ENCODE data around the gene FHOD3. TPM values are rescaled to one million over a fixed set of nuclear protein-coding genes. Genes with fewer than 3 reads are reported as not detected.

Gene FHOD3
- total RNA-seq, 1 experiment from 2014 or later: 0.10 TPM

DNA sequence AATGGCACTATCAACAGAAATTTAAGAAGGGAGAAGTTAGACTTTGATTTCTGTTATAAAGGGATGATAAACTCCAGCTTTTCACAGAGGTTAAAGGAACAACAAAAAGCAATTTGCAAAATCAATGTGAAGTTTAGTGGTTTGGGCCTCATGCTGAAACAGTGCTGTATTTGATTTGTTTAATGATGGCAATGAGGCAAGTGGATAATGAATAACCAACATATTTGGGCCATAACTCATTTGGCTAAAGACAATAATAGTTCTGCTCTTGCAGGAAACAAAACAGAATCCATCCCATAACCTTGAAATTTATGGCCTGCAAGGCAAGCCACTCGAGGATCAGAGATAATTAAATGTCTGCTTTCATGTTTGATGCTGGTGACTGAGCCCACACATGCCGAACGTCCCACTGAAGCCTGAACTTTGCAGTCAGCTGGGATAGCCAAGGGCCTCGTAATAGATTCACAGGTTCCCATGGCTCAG is 474.8 kb downstream of the FHOD3 start:
- Histone ChIP-seq H3K9me3 (no peaks in the 10 kb centered on the region), H3K27me3 (no peaks in the 10 kb centered on the region), H3K4me3 (no peak overlapping the region), H3K36me3 (no peaks in the 10 kb centered on the region)
- no peak for DNase-seq

GRCh38 chr18:36775396-36775795 is 477.9 kb downstream of the FHOD3 start:
- Histone ChIP-seq H3K27me3 (no peaks in the 10 kb centered on the region), H3K36me3 (no peaks in the 10 kb centered on the region), H3K4me3 (no peak overlapping the region), H3K9me3 (no peaks in the 10 kb centered on the region)
- DNase-seq: no peak

DNA sequence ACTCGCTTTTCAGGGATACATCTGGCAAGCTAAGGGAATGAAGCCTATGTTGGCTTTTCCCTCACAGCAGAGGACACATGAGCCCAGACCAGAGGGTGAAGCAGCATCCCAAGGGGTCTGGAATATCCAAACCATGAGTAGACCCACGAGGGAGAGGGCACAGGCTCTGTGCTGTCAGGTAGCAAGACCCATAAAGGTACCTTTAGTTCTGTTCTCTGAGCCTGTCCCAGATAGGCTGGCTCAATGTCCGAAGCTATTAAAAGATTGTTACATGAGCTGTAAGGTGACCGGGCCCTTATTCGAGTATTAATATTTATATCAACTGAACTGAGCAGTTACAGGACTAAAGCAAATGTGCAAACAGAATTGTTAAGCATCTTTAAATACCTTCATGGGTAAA is 479.1 kb downstream of the FHOD3 start:
- no peak for DNase-seq
- Histone ChIP-seq H3K36me3 (no peaks in the 10 kb centered on the region), H3K9me3 (no peaks in the 10 kb centered on the region), H3K4me3 (no peak overlapping the region), H3K27me3 (no peaks in the 10 kb centered on the region)

- Histone ChIP-seq H3K9me3 (no peaks in the 10 kb centered on the region), H3K4me3 (no peak overlapping the region)
- no peak for DNase-seq
These were observed 480.1 kb downstream of the FHOD3 start for GRCh38 chr18:36777566-36777965.

DNA sequence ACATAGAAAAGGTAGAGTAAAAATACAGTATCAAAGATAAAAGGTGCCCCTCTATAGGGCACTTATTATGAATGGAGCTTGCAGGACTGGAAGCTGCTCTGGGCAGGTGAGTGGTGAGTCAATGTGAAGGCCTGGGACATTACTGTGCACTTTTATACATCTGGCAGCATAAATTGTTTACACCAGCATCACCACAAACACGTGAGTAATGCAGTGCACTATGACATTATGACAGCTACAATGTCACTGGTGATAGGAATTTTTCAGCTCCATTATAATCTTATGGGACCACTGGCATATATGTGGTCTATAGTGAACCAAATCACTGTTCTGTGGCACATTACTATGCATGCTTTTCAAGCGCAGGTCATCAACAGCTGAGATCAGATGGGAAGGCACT is 483.2 kb downstream of the FHOD3 start:
- H3K36me3 ChIP-seq: no peaks in the 10 kb centered on the region
- no peak for DNase-seq
- no peaks in the 10 kb centered on the region for H3K27me3 ChIP-seq
- no peak overlapping the region for H3K4me3 ChIP-seq
- H3K9me3 ChIP-seq: no peaks in the 10 kb centered on the region

More at GRCh38 chr18:36777566-36777965, 480.1 kb downstream of the FHOD3 start:
- Histone ChIP-seq H3K36me3 (no peaks in the 10 kb centered on the region), H3K27me3 (no peaks in the 10 kb centered on the region)

DNA sequence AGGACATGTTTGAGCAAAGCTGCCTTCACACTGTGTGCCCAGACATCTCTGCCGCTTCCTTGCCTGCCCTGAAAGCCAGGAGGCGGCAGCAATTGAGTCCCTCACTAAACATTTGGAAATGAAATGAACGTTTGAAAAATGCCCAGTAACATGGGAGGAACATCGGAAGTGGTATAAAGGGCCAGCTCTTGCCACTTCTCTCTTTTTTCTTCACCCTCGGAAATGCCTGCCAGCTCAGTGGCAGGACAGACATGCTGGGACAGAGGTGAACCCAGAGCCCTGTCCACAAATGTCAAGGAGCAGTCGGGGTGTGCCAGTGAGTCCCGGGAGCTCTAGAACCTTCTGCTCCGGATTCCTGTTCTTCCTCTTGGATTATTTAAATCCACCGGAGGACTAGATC is 485.2 kb downstream of the FHOD3 start:
- no peaks in the 10 kb centered on the region for H3K27me3 ChIP-seq
- no peak overlapping the region for H3K4me3 ChIP-seq
- no peaks in the 10 kb centered on the region for H3K9me3 ChIP-seq
- DNase-seq: no peak
- no peaks in the 10 kb centered on the region for H3K36me3 ChIP-seq

- H3K36me3 ChIP-seq: no peaks in the 10 kb centered on the region
- no peak for DNase-seq
- H3K4me3 ChIP-seq: no peak overlapping the region
- no peaks in the 10 kb centered on the region for H3K27me3 ChIP-seq
- no peaks in the 10 kb centered on the region for H3K9me3 ChIP-seq
These were observed 486.3 kb downstream of the FHOD3 start for GRCh38 chr18:36783792-36784191.

DNA sequence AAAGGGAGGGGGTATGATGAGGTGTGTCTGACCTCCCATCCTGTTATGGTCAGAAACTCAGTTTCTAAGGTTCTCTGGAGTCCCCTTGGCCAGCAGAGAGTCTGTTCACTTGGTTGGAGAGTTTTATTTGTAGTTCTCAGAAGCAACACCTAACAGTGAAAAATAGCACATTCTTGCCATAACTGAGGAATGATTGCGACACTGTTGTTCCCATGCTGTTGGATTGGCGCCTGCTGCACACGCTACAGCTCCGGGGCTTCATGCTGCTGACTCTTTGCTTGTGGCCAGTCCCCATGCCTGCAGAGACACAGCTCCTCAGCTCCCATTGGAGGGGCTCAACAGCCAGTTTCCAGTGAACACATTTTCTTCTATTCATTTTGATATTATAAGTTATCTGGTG is 489.2 kb downstream of the FHOD3 start:
- peak; percentile 10 for DNase-seq
- Histone ChIP-seq H3K4me3 (no peak overlapping the region), H3K36me3 (no peaks in the 10 kb centered on the region), H3K27me3 (no peaks in the 10 kb centered on the region), H3K9me3 (no peaks in the 10 kb centered on the region)

- no peaks in the 10 kb centered on the region for H3K27me3 ChIP-seq
- H3K4me3 ChIP-seq: no peak overlapping the region
- no peak for DNase-seq
- no peaks in the 10 kb centered on the region for H3K9me3 ChIP-seq
- H3K36me3 ChIP-seq: no peaks in the 10 kb centered on the region
These were observed 495.2 kb downstream of the FHOD3 start for GRCh38 chr18:36792634-36793283.

GRCh38 chr18:36798738-36799473 is 501.4 kb downstream of the FHOD3 start:
- no peak for DNase-seq
- H3K36me3 ChIP-seq: peaks cover 2% of the 10 kb centered on the region; the same call in 1 of the 2 replicates
- no peaks in the 10 kb centered on the region for H3K27me3 ChIP-seq
- H3K4me3 ChIP-seq: no peak overlapping the region
- H3K9me3 ChIP-seq: no peaks in the 10 kb centered on the region

DNA sequence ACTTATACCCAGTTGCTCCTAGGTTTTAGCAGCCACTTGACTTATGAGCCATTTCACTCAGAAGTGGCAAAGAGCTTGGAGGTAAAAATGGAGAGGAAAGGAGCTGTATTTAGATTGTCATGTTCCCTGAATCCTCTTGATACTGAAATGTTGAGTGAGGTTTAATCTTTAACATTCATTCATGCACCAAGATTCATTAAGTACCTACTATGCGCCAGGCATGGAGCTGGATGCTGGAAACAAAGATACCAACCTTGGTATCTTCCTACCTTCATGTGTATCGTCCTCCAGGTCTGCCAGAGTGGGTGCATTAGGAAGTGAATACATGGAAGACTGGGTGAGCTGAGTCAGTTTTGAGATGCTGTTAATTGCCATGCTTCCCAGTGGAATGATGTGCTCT is 507.6 kb downstream of the FHOD3 start:
- Histone ChIP-seq H3K4me3 (no peak overlapping the region), H3K27me3 (no peaks in the 10 kb centered on the region), H3K9me3 (no peaks in the 10 kb centered on the region), H3K36me3 (peaks cover 2% of the 10 kb centered on the region; the same call in 1 of the 2 replicates)
- DNase-seq: no peak

DNA sequence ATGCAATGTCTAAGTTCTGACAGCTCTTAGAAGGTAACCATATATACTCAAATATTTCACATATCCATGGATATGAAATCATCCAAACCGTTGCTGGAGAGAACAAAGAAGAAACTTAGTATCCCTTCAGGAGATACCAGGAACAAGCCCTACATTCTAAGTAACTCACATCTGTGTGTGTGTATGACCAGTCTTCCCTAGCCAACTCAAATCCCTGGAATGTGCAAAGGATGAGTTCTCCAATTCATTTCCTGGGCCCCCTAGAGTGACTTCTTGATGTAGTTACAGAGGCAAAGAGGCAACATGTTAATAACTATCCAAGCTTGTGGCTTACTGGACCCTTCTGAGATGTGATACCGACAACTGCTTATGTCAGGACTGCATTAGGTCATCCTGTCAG is 511.2 kb downstream of the FHOD3 start:
- Histone ChIP-seq H3K27me3 (no peaks in the 10 kb centered on the region), H3K36me3 (no peaks in the 10 kb centered on the region), H3K4me3 (no peak overlapping the region), H3K9me3 (no peaks in the 10 kb centered on the region)
- DNase-seq: no peak

DNA sequence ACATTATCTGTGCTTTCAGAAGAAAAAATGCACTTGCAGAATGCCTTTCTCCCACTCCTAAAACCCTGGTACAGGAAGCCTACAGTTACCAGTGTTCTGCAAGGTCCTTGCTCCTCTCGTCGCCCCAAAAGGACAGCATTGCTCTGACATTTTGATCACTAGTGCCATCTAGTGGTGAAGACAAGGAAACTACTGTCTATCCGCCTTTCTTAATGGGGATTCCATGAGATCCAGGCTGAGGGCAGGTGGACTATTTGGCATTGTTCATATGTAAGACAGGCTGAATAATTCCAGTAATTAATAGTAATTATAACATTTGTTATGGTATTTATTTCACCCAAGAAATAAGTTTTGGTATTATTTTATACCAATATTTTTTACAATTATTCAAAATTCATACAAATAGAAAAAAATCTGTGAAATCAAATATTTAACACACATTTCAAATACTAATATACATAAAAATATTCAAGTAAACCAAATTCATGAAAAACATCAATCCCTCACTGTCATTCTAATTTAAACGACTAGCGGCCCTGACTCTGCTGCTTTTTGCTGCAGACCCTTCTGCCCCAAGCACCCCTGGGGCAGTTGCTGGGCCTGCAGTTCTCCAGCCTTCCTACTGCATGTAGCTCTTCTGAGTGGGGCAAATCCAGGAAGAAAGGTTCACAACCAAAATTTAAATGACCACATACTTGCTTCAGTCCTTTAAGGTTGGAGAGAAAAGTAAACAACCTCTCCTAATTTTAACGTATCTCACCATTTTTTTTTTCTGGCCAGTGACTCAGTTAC is 512.3 kb downstream of the FHOD3 start:
- H3K36me3 ChIP-seq: no peaks in the 10 kb centered on the region
- no peaks in the 10 kb centered on the region for H3K27me3 ChIP-seq
- H3K4me3 ChIP-seq: no peak overlapping the region
- no peaks in the 10 kb centered on the region for H3K9me3 ChIP-seq
- peak; percentile 3 for DNase-seq

GRCh38 chr18:36811430-36811829 is 513.9 kb downstream of the FHOD3 start:
- DNase-seq: no peak
- no peak overlapping the region for H3K4me3 ChIP-seq
- no peaks in the 10 kb centered on the region for H3K36me3 ChIP-seq
- H3K27me3 ChIP-seq: no peaks in the 10 kb centered on the region
- H3K9me3 ChIP-seq: no peaks in the 10 kb centered on the region

DNA sequence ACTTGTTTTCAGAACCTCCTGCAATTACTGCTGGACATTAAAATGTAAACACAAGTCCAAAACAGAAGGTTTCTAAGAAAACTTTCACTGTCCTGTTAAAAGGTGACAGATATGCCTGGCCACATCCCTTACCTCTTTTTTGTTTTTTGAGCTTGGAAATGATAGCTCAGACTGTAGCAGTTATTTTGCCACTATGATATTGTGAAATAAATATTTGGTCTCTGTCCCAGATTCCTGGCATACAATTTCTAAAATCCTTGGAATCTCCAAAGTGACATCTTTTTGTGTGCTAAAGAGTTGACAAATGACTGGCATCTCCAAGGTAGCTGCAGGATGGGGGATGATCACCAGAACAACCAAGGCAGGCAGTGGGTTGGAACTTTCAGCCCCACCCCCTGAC is 514.4 kb downstream of the FHOD3 start:
- no peaks in the 10 kb centered on the region for H3K27me3 ChIP-seq
- H3K36me3 ChIP-seq: 0 out of 2 replicates have a peak, but pooled peaks cover 2% of the 10 kb centered on the region
- H3K4me3 ChIP-seq: no peak overlapping the region
- H3K9me3 ChIP-seq: no peaks in the 10 kb centered on the region
- DNase-seq: no peak

DNA sequence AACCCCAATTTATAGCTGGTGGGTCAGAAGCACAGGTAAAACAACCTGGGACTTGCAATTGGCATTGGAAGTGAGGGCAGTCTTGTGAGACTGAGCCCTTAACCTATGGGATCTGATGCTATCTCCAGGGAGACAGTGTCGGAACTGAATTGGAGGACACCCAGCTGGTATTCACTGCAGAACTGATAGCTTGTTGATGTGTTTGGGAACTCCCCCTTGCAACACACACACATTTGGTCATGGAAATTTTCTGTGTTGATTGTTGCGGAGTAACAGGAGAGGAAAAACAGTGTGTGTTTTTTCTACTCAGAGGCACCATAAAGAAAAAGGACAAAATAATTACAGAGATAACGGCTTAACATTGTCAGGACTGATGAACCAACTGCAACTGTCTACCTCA is 515.2 kb downstream of the FHOD3 start:
- no peak overlapping the region for H3K4me3 ChIP-seq
- H3K36me3 ChIP-seq: 0 out of 2 replicates have a peak, but pooled peaks cover 2% of the 10 kb centered on the region
- no peaks in the 10 kb centered on the region for H3K27me3 ChIP-seq
- H3K9me3 ChIP-seq: no peaks in the 10 kb centered on the region
- no peak for DNase-seq

- Histone ChIP-seq H3K27me3 (no peaks in the 10 kb centered on the region), H3K9me3 (no peaks in the 10 kb centered on the region), H3K36me3 (0 out of 2 replicates have a peak, but pooled peaks cover 2% of the 10 kb centered on the region), H3K4me3 (no peak overlapping the region)
- DNase-seq: no peak
These were observed 515.7 kb downstream of the FHOD3 start for GRCh38 chr18:36813101-36813775.

All from MG63 (cell line).